K562 (cell line): ENCODE measurements around the gene HSD3B7. TPM values are rescaled to one million over a fixed set of nuclear protein-coding genes. Genes with fewer than 3 reads are reported as not detected.
A peak's percentile ranks its signal among the peaks of the same experiment; 100 is the strongest.

Experiments
- CHCHD3 ChIP-seq: fragments of 250-450 bp; sonication (Bioruptor Pico); IDR thresholded peaks from 2 replicates; pipeline ENCODE4 v2.1.2; 2022; ENCODE audit warnings: mild to moderate bottlenecking
- FUS ChIP-seq: fragments of 200-400 bp; formaldehyde crosslinking; optimal IDR thresholded peaks from 2 replicates; pipeline ENCODE3; 2017; ENCODE audit warnings: low read depth, low read length
- GABPB2 ChIP-seq: fragments of 250-450 bp; sonication (Bioruptor Pico); conservative IDR thresholded peaks from 2 replicates; pipeline ENCODE4 v1.5.1; 2021; ENCODE audit warnings: mild to moderate bottlenecking
- HOXB6 ChIP-seq: fragments of 250-450 bp; sonication (Bioruptor Pico); IDR thresholded peaks from 2 replicates; pipeline ENCODE4 v1.5.1; 2022; ENCODE audit warnings: mild to moderate bottlenecking, borderline replicate concordance
- ILF3 ChIP-seq: fragments of 450-650 bp; IDR thresholded peaks from 2 replicates; pipeline ENCODE4 v1.6.1; 2018; ENCODE audit warnings: antibody characterized with exemption, mild to moderate bottlenecking, moderate library complexity, borderline replicate concordance
- KAT7 ChIP-seq: sonication (generic); formaldehyde crosslinking; IDR thresholded peaks from 2 replicates; pipeline ENCODE4 v1.8.0; 2022; ENCODE audit warnings: missing genetic modification reagents, mild to moderate bottlenecking, borderline replicate concordance
- PCBP2 ChIP-seq: fragments of 200-400 bp; formaldehyde crosslinking; IDR thresholded peaks from 2 replicates; pipeline ENCODE4 v1.6.1; 2018; ENCODE audit warnings: low read length, low read depth, mild to moderate bottlenecking, moderate library complexity; ENCODE audit not compliant: poor library complexity, severe bottlenecking
- SAP30 ChIP-seq: fragments of 200-600 bp; sonication (generic); IDR thresholded peaks from 2 replicates; pipeline ENCODE4 v1.6.1; 2012; ENCODE audit warnings: borderline replicate concordance, low read depth, mild to moderate bottlenecking, moderate library complexity, low read length, control low read depth, inconsistent platforms; ENCODE audit not compliant: insufficient read depth, poor library complexity, severe bottlenecking
- SREBF1 ChIP-seq: fragments of 150-350 bp; IDR thresholded peaks from 2 replicates; pipeline ENCODE4 v1.6.1; 2014; ENCODE audit warnings: antibody characterized with exemption, low read depth, low read length, borderline replicate concordance
- YY1 ChIP-seq, 3 experiments: IDR thresholded peaks; 2 replicates each; pipeline ENCODE4 v1.6.1; 2011; ENCODE audit warnings: low read length in 2 of 3, mild to moderate bottlenecking in 2 of 3, moderate library complexity in 2 of 3, borderline replicate concordance in 1 of 3, control low read depth in 1 of 3, low read depth in 1 of 3; ENCODE audit not compliant: insufficient read depth in 3 of 3, insufficient replicate concordance in 2 of 3, control insufficient read depth in 1 of 3, insufficient read length in 1 of 3; ENCODE audit errors: extremely low read depth in 1 of 3
- ZFP30 ChIP-seq: fragments of 250-450 bp; sonication (Bioruptor Pico); IDR thresholded peaks from 2 replicates; pipeline ENCODE4 v1.8.0; 2022; ENCODE audit warnings: moderate library complexity, mild to moderate bottlenecking, inconsistent platforms, borderline replicate concordance
- ZKSCAN3 ChIP-seq: fragments of 250-450 bp; sonication (Bioruptor Pico); IDR thresholded peaks from 2 replicates; pipeline ENCODE4 v1.4.0; 2020
- ZNF146 ChIP-seq: IDR thresholded peaks from one replicate; pipeline ENCODE4 v1.6.1; 2018; ENCODE audit warnings: missing compliant biosample characterization; ENCODE audit not compliant: unreplicated experiment
- ZNF76 ChIP-seq: fragments of 250-450 bp; sonication (Bioruptor Pico); IDR thresholded peaks from 2 replicates; pipeline ENCODE4 v1.4.0; 2020; ENCODE audit warnings: mild to moderate bottlenecking, moderate library complexity, borderline replicate concordance
- ZSCAN32 ChIP-seq: fragments of 450-650 bp; formaldehyde crosslinking; IDR thresholded peaks from 2 replicates; pipeline ENCODE4 v1.4.0; 2020; ENCODE audit warnings: mild to moderate bottlenecking, moderate library complexity
- polyA plus RNA-seq, 8 experiments: library from polyadenylated mRNA; depleted of rRNA in 4 of 8; stranded (reverse) in 5 of 8; unstranded in 3 of 8; fragments of >200 nt; fragmentation: Nextera tagmentation in 2 of 8; fragmentation: Illumina TruSeq in 1 of 8; extraction: Ambion mirVana in 2 of 8; extraction: Trizol in 1 of 8; gene quantifications; 2 replicates each; pipeline versions ENCODE4 v1.2.1 to v1.2.3, GENCODE V29; 2011 to 2014; ENCODE audit warnings: inconsistent platforms in 1 of 8, missing spikeins in 1 of 8
- total RNA-seq, 7 experiments: library from RNA; depleted of rRNA in 6 of 7; stranded (reverse); fragments of >200 nt in 6 of 7; fragmentation: Illumina TruSeq in 2 of 7; extraction: Trizol in 2 of 7; gene quantifications; 2 replicates each; pipeline versions ENCODE4 v1.2.1 to v1.2.3, GENCODE V29; 2011 to 2021; ENCODE audit warnings: low replicate concordance in 1 of 7
- TF ChIP-seq, protein P1 (sequence below): fragments of 150-350 bp; IDR thresholded peaks from 2 replicates; pipeline ENCODE4 v1.6.1; 2014; ENCODE audit warnings: low read depth, mild to moderate bottlenecking, low read length, borderline replicate concordance
- TF ChIP-seq, protein P2 (sequence below): fragments of 450-650 bp; IDR thresholded peaks from one replicate; pipeline ENCODE4 v1.6.1; 2018; ENCODE audit warnings: mild to moderate bottlenecking, moderate library complexity; ENCODE audit not compliant: partially characterized antibody
- TF ChIP-seq, protein P3 (sequence below): fragments of 450-650 bp; IDR thresholded peaks from 2 replicates; pipeline ENCODE4 v1.6.1; 2016; ENCODE audit warnings: low read depth, mild to moderate bottlenecking, moderate library complexity
- TF ChIP-seq, protein P4 (sequence below): fragments of 450-650 bp; formaldehyde crosslinking; IDR thresholded peaks from 2 replicates; pipeline ENCODE4 v1.4.0; 2022; ENCODE audit warnings: missing genetic modification characterization

Gene HSD3B7
- total and polyA plus RNA-seq, 9 of the 15 experiments (the other 6 are each of a cell fraction or from before 2014, with no cell fraction given), result 5.4 to 49.1 (median 23.0) TPM

DNA sequence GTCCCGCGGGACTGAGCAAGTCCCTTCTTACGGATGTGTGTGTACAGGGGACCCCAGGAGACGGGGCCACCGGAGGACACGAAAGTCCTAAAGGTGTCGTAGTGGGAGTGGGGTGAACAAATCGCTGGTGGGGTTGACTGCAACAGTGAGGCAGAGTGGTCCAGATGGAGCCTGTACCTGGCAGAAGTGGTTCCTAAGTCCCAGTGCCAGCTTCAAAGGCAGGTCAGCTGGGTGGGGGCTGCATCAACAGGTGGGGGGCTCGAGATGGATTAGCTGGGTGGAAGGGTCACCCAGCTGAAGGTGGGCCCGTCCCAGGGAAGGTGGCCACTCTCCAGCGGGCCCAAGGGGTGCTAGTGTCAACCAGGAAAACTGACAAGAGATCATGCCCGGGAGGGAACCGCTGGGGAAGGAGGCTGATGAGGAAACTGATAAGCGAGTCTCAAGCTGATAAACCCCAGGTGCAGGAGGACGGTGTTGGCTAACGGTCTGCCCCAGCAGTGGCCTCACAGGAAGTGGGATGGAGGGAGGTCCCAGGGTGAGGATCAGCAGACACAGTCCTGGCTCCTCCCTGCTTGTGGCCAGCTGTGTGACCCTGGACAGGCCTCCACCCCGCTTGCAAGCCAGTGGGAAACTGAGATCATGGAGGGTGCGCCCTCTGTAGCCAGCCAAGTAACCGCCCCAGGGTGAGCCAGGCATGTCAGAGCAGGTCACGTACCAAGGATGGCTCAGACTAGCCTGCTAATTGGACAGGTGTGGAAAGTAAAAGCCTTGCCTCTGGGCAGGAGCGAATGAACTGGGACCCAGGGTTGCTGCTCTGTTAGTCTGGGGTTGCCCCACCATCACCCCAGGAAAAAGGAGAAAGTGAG lies 35.1 kb upstream of the HSD3B7 start (continued):
- TF ChIP-seq, protein P1, sequence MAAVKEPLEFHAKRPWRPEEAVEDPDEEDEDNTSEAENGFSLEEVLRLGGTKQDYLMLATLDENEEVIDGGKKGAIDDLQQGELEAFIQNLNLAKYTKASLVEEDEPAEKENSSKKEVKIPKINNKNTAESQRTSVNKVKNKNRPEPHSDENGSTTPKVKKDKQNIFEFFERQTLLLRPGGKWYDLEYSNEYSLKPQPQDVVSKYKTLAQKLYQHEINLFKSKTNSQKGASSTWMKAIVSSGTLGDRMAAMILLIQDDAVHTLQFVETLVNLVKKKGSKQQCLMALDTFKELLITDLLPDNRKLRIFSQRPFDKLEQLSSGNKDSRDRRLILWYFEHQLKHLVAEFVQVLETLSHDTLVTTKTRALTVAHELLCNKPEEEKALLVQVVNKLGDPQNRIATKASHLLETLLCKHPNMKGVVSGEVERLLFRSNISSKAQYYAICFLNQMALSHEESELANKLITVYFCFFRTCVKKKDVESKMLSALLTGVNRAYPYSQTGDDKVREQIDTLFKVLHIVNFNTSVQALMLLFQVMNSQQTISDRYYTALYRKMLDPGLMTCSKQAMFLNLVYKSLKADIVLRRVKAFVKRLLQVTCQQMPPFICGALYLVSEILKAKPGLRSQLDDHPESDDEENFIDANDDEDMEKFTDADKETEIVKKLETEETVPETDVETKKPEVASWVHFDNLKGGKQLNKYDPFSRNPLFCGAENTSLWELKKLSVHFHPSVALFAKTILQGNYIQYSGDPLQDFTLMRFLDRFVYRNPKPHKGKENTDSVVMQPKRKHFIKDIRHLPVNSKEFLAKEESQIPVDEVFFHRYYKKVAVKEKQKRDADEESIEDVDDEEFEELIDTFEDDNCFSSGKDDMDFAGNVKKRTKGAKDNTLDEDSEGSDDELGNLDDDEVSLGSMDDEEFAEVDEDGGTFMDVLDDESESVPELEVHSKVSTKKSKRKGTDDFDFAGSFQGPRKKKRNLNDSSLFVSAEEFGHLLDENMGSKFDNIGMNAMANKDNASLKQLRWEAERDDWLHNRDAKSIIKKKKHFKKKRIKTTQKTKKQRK, result no peak
- TF ChIP-seq YY1 (IDR thresholded peaks at IDR 0.05; ENCODE audit: borderline replicate concordance in 1 of 3, control insufficient read depth in 1 of 3, extremely low read depth in 1 of 3, insufficient read depth in 3 of 3, insufficient read length in 1 of 3, insufficient replicate concordance in 2 of 3, low read depth in 1 of 3, low read length in 2 of 3), result peak in 1 of 3 experiments; percentile 24
- no peak for TF ChIP-seq ZNF146 (CRISPR knock-in tag)
- no peak for TF ChIP-seq GABPB2
- no peak for TF ChIP-seq ZSCAN32
- no peak for TF ChIP-seq ZFP30
- TF ChIP-seq CHCHD3, result no peak
- TF ChIP-seq SREBF1, result peak; percentile 78
- TF ChIP-seq, protein P2, sequence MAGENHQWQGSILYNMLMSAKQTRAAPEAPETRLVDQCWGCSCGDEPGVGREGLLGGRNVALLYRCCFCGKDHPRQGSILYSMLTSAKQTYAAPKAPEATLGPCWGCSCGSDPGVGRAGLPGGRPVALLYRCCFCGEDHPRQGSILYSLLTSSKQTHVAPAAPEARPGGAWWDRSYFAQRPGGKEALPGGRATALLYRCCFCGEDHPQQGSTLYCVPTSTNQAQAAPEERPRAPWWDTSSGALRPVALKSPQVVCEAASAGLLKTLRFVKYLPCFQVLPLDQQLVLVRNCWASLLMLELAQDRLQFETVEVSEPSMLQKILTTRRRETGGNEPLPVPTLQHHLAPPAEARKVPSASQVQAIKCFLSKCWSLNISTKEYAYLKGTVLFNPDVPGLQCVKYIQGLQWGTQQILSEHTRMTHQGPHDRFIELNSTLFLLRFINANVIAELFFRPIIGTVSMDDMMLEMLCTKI, result no peak
- TF ChIP-seq, protein P3, sequence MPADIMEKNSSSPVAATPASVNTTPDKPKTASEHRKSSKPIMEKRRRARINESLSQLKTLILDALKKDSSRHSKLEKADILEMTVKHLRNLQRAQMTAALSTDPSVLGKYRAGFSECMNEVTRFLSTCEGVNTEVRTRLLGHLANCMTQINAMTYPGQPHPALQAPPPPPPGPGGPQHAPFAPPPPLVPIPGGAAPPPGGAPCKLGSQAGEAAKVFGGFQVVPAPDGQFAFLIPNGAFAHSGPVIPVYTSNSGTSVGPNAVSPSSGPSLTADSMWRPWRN, result no peak
- TF ChIP-seq ILF3, result peak; percentile 29; the same call in 1 of the 2 replicates
- TF ChIP-seq, protein P4, sequence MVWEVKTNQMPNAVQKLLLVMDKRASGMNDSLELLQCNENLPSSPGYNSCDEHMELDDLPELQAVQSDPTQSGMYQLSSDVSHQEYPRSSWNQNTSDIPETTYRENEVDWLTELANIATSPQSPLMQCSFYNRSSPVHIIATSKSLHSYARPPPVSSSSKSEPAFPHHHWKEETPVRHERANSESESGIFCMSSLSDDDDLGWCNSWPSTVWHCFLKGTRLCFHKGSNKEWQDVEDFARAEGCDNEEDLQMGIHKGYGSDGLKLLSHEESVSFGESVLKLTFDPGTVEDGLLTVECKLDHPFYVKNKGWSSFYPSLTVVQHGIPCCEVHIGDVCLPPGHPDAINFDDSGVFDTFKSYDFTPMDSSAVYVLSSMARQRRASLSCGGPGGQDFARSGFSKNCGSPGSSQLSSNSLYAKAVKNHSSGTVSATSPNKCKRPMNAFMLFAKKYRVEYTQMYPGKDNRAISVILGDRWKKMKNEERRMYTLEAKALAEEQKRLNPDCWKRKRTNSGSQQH (CRISPR knock-in tag), result no peak
- no peak for TF ChIP-seq ZKSCAN3 (CRISPR knock-in tag)
- no peak for TF ChIP-seq HOXB6 (CRISPR knock-in tag)
- no peak for TF ChIP-seq KAT7 (CRISPR knock-in tag)
- no peak; the same call in 1 of the 2 replicates for TF ChIP-seq ZNF76
- TF ChIP-seq PCBP2, result no peak
- TF ChIP-seq FUS, result no peak
- TF ChIP-seq SAP30, result peak; percentile 60
